PC-3 (cell line): ENCODE results near the gene HLA-A.

Experiments used
- EZH2 ChIP-seq: fragments of 300-600 bp; sonication (generic); IDR thresholded peaks from one replicate; pipeline ENCODE4 v1.6.1; 2017; ENCODE audit warnings: antibody characterized with exemption, mild to moderate bottlenecking, low read length; ENCODE audit not compliant: unreplicated experiment
- TF ChIP-seq, protein P1 (sequence below): fragments of 300-600 bp; sonication (generic); conservative IDR thresholded peaks from 2 replicates; pipeline ENCODE4 v1.5.1; 2017; ENCODE audit warnings: antibody characterized with exemption, low read depth, mild to moderate bottlenecking, low read length

DNA sequence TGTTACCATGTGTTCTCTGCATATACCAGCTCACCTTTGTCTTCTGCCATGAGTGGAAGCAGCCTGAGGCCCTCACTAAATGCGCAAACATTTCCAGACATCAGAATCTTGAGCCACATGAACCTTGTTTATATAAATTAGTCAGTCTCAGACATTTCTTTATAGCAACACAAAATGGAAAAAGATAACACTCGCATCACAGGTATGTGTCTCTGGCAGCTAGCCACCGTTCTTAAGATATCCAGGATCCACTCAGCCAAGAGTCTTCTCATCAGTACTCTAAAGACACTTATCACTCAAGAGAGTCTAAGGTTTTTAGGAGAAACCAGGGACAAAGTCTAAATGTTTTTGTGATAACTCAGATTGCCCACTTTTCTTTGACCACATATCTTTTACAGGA lies 43.1 kb upstream of the HLA-A start:
- TF ChIP-seq, protein P1, sequence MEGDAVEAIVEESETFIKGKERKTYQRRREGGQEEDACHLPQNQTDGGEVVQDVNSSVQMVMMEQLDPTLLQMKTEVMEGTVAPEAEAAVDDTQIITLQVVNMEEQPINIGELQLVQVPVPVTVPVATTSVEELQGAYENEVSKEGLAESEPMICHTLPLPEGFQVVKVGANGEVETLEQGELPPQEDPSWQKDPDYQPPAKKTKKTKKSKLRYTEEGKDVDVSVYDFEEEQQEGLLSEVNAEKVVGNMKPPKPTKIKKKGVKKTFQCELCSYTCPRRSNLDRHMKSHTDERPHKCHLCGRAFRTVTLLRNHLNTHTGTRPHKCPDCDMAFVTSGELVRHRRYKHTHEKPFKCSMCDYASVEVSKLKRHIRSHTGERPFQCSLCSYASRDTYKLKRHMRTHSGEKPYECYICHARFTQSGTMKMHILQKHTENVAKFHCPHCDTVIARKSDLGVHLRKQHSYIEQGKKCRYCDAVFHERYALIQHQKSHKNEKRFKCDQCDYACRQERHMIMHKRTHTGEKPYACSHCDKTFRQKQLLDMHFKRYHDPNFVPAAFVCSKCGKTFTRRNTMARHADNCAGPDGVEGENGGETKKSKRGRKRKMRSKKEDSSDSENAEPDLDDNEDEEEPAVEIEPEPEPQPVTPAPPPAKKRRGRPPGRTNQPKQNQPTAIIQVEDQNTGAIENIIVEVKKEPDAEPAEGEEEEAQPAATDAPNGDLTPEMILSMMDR = no peak
- TF ChIP-seq EZH2 = no peak
